Middle frontal gyrus (tissue), 1 donor: ENCODE data around the gene A1CF.
"Not testable (repeated sequence)": the region's sequence is repeated elsewhere in the genome, so short reads cannot be mapped to it uniquely, and the experiment has no call there.

ENCODE experiments used
- DNase-seq: peaks from one replicate; pipeline ENCODE4 v3.0.0-alpha.2; 2015; ENCODE audit warnings: low spot score; ENCODE audit errors: extremely low spot score

Gene A1CF

DNA sequence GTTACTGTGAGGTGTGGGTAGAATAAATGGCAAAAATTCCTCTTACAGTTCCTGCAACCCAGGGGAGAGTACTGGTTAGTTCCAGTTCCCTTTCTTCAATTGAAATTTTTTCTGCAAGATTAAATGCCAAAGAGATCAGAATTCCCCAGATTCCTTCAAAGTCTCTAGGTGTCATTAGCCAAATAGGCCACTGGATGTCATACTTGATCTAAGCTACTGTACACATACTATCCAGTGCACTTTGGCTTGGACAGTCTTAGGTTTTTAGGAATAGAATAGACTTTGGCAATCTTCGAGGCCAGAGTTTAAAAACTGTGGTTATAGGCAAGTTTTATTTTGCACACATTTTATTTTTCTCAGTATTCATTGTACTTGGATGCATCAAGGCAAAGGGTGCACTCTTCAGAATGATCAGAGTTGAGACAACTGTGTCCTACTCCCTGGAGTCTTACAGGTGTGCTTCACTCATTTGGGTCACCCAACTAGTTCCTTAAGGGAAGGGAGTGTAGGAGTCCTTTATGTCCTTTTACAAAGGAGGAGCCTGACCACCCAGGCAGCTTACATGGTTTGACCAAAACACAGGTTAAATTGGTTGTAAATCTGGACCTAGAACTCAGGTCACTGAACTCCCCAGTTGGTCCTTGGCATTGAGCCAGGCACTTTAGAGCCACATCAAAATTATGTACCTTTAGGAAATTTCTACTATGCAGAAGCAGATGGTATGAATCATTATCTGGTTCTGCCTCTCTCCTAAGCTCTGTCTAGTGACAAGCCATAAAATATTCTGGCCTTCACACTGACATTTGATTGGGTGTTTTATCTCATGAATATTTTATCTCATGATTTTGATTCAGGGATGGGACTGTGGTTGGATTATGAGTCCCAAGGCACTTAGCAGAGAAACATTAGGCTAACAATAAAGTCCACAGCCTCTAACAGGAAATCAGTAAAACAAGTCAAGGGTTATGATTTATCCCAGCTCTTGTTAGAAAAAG lies 96.2 kb downstream of the A1CF start:
- DNase-seq = no peak

GRCh38 chr10:50787962-50788361 lies 97.5 kb downstream of the A1CF start:
- DNase-seq = not testable (repeated sequence)

- DNase-seq = not testable (repeated sequence)
Observed at GRCh38 chr10:50782017-50782416, 103.4 kb downstream of the A1CF start.

DNA sequence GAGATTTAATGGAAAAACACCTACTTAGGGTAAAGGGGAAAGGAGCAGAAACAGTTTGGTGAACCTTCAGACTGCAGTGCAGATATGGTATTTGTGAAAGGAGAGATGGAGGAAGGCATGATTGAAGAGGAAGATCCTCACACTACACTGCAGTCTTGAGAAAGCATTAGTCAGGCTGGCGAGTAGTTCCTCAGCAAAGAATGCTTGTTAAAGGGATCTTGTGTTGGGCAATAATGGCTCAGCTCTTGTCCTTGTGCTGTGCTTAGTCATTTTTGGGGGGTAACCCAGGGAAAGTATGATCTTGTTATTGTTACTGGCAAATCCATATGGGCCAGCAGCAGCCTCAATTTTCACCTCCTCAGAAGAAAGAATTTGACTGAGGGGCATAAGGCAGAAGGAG lies 105.4 kb downstream of the A1CF start:
- DNase-seq = not testable (repeated sequence)

DNA sequence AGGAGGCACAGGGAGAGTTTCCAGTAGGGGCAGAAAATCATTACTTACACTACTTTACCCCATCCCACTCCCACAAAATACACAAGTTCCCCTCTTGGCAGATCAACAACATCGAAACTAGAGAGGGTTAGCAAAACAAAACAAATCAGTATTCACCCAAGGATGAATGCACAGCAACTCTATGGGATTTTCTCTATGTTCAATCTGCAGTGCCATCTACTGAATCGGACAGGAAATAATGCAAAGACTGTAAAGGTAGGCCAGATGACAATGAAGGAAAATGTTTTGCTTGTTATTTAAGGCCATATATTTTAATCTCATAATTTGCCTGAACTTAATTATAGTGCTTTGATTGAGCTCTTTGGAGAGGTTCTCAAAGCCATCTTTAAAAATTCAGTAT lies 110.6 kb downstream of the A1CF start:
- DNase-seq = not testable (repeated sequence)

GRCh38 chr10:50772042-50772441 lies 113.4 kb downstream of the A1CF start:
- not testable (repeated sequence) for DNase-seq

- not testable (repeated sequence) for DNase-seq
Observed at GRCh38 chr10:50766774-50767513, 118.5 kb downstream of the A1CF start.
